Osteoblast (primary cell): ENCODE data around the gene IMMT. TPM values are rescaled to one million over a fixed set of nuclear protein-coding genes. Genes with fewer than 3 reads are reported as not detected.

Experiments used
- DNase-seq: peaks from one replicate; pipeline ENCODE4 v3.0.0; 2011; ENCODE audit warnings: low spot score, mixed read lengths; ENCODE audit not compliant: insufficient read length; ENCODE audit errors: missing footprints
- H2AFZ ChIP-seq: 2 replicates; pipeline ENCODE4 v1.6.0; 2011; ENCODE audit warnings: mild to moderate bottlenecking, low read length
- H3K27ac ChIP-seq: 2 replicates; pipeline ENCODE4 v1.5.1; 2011; ENCODE audit warnings: mild to moderate bottlenecking, low read depth, low read length, moderate library complexity
- H3K27me3 ChIP-seq: 2 replicates; pipeline ENCODE4 v1.6.0; 2012; ENCODE audit warnings: mild to moderate bottlenecking, control low read depth, inconsistent platforms, low read length, moderate library complexity; ENCODE audit not compliant: insufficient read depth
- H3K36me3 ChIP-seq: 2 replicates; pipeline ENCODE4 v1.5.1; 2011; ENCODE audit warnings: mild to moderate bottlenecking, low read length, control low read depth, moderate library complexity; ENCODE audit not compliant: insufficient read depth
- H3K4me1 ChIP-seq: 2 replicates; pipeline ENCODE4 v1.5.1; 2011; ENCODE audit warnings: mild to moderate bottlenecking, low read length, control low read depth, moderate library complexity; ENCODE audit not compliant: insufficient read depth
- H3K4me2 ChIP-seq: 2 replicates; pipeline ENCODE4 v1.6.0; 2011; ENCODE audit warnings: mild to moderate bottlenecking, low read length; ENCODE audit not compliant: insufficient read depth
- H3K4me3 ChIP-seq: fragments of 200-600 bp; sonication (generic); 3 replicates; pipeline ENCODE4 v1.5.1; 2012; ENCODE audit warnings: mild to moderate bottlenecking, low read length, inconsistent platforms; ENCODE audit not compliant: insufficient read depth
- H3K79me2 ChIP-seq: 2 replicates; pipeline ENCODE4 v1.6.0; 2012; ENCODE audit warnings: mild to moderate bottlenecking, low read length, control low read depth, inconsistent platforms; ENCODE audit not compliant: insufficient read depth
- H3K9me3 ChIP-seq: 2 replicates; pipeline ENCODE4 v1.5.1; 2011; ENCODE audit warnings: low read depth, low read length, control low read depth
- H4K20me1 ChIP-seq: 2 replicates; pipeline ENCODE4 v1.6.0; 2012; ENCODE audit warnings: mild to moderate bottlenecking, low read length, control low read depth; ENCODE audit not compliant: insufficient read depth
- total RNA-seq: library from RNA; depleted of rRNA; stranded (reverse); fragments of >200 nt; gene quantifications from 2 replicates; pipeline ENCODE4 v1.2.3, GENCODE V29; 2012
- TF ChIP-seq, protein P1 (sequence below): IDR thresholded peaks from 2 replicates; pipeline ENCODE4 v1.5.1; 2011; ENCODE audit warnings: mild to moderate bottlenecking, low read depth, low read length, moderate library complexity; ENCODE audit errors: extremely low read depth

IMMT gene
- total RNA-seq, 1 donor: 55.7 TPM

- no peak for DNase-seq
- TF ChIP-seq, protein P1, sequence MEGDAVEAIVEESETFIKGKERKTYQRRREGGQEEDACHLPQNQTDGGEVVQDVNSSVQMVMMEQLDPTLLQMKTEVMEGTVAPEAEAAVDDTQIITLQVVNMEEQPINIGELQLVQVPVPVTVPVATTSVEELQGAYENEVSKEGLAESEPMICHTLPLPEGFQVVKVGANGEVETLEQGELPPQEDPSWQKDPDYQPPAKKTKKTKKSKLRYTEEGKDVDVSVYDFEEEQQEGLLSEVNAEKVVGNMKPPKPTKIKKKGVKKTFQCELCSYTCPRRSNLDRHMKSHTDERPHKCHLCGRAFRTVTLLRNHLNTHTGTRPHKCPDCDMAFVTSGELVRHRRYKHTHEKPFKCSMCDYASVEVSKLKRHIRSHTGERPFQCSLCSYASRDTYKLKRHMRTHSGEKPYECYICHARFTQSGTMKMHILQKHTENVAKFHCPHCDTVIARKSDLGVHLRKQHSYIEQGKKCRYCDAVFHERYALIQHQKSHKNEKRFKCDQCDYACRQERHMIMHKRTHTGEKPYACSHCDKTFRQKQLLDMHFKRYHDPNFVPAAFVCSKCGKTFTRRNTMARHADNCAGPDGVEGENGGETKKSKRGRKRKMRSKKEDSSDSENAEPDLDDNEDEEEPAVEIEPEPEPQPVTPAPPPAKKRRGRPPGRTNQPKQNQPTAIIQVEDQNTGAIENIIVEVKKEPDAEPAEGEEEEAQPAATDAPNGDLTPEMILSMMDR: no peak
- Histone ChIP-seq H3K79me2 (no peaks in the 10 kb centered on the region), H2AFZ (no peak overlapping the region), H3K27ac (no peak overlapping the region), H3K4me1 (no peaks in the 10 kb centered on the region), H3K4me3 (no peak overlapping the region), H3K9me3 (no peaks in the 10 kb centered on the region), H3K4me2 (no peak overlapping the region), H3K36me3 (no peaks in the 10 kb centered on the region), H4K20me1 (no peaks in the 10 kb centered on the region), H3K27me3 (peaks cover 14% of the 10 kb centered on the region)
Measured at GRCh38 chr2:86241611-86242010, 46.3 kb upstream of the IMMT start.

GRCh38 chr2:86240251-86240650 lies 45.0 kb upstream of the IMMT start:
- no peak for DNase-seq
- Histone ChIP-seq H3K4me2 (no peak overlapping the region), H3K9me3 (no peaks in the 10 kb centered on the region), H3K27me3 (peaks cover 14% of the 10 kb centered on the region), H3K4me1 (no peaks in the 10 kb centered on the region), H4K20me1 (no peaks in the 10 kb centered on the region), H3K36me3 (no peaks in the 10 kb centered on the region), H2AFZ (no peak overlapping the region), H3K79me2 (no peaks in the 10 kb centered on the region), H3K27ac (no peak overlapping the region), H3K4me3 (no peak overlapping the region)
- TF ChIP-seq, protein P1: no peak

GRCh38 chr2:86239745-86240144 lies 44.5 kb upstream of the IMMT start:
- no peaks in the 10 kb centered on the region for H3K36me3 ChIP-seq
- H2AFZ ChIP-seq: no peak overlapping the region
- peaks cover 14% of the 10 kb centered on the region for H3K27me3 ChIP-seq
- no peaks in the 10 kb centered on the region for H3K79me2 ChIP-seq
- no peaks in the 10 kb centered on the region for H3K9me3 ChIP-seq
- no peaks in the 10 kb centered on the region for H3K4me1 ChIP-seq
- TF ChIP-seq, protein P1: no peak
- no peak overlapping the region for H3K27ac ChIP-seq
- H3K4me3 ChIP-seq: no peak overlapping the region
- no peaks in the 10 kb centered on the region for H4K20me1 ChIP-seq
- DNase-seq: no peak
- no peak overlapping the region for H3K4me2 ChIP-seq

GRCh38 chr2:86239326-86239725 lies 44.1 kb upstream of the IMMT start:
- H3K9me3 ChIP-seq: no peaks in the 10 kb centered on the region
- H3K4me2 ChIP-seq: no peak overlapping the region
- peaks cover 14% of the 10 kb centered on the region for H3K27me3 ChIP-seq
- no peaks in the 10 kb centered on the region for H3K36me3 ChIP-seq
- no peak overlapping the region for H3K4me3 ChIP-seq
- no peaks in the 10 kb centered on the region for H4K20me1 ChIP-seq
- TF ChIP-seq, protein P1: no peak
- H3K27ac ChIP-seq: no peak overlapping the region
- H3K4me1 ChIP-seq: no peaks in the 10 kb centered on the region
- DNase-seq: no peak
- H2AFZ ChIP-seq: no peak overlapping the region
- H3K79me2 ChIP-seq: no peaks in the 10 kb centered on the region
